ENCODE results near the gene CCDC89. TPM values are rescaled to one million over a fixed set of nuclear protein-coding genes. Genes with fewer than 3 reads are reported as not detected.

Gene CCDC89
- total RNA-seq, 2 donors from 2014 or later, result not detected

Other genes starting within 250 kb of the CCDC89 start
- gene DLG2, start 58.9 kb downstream of the CCDC89 start, total RNA-seq, result 1 to 10 TPM; 4.2 to 5.4 TPM
- gene TMEM126B, start 57.6 kb downstream of the CCDC89 start, total RNA-seq, result 100 to 1,000 TPM in 1 of 2 donors, 10 to 100 TPM in 1; 77.0 to 104 TPM
- 10 to 100 TPM; 36.5 to 60.3 TPM for gene TMEM126A, start 38.2 kb downstream of the CCDC89 start, total RNA-seq
- gene CREBZF, start 21.1 kb downstream of the CCDC89 start, total RNA-seq, result 10 to 100 TPM; 61.0 to 65.7 TPM
- 1 to 10 TPM; 4.6 to 7.5 TPM for gene SYTL2, start 124.9 kb upstream of the CCDC89 start, total RNA-seq
- gene CCDC83, start 169.2 kb upstream of the CCDC89 start, total RNA-seq, result under 1 TPM in 1 of 2 donors, not detected in 1; 0.19 TPM

All from activated naive CD4-positive, alpha-beta T cell treated with anti-CD3 and anti-CD28 coated beads, Interleukin-2, amount 50 U/mL, for 72 hours (primary cell).